ENCODE measurements around the gene FOXB2. TPM values are rescaled to one million over a fixed set of nuclear protein-coding genes. Genes with fewer than 3 reads are reported as not detected.

Gene FOXB2
- total and polyA plus RNA-seq, 2 of the 13 experiments (the other 11 are each of a cell fraction or from before 2014, with no cell fraction given) = not detected

DNA sequence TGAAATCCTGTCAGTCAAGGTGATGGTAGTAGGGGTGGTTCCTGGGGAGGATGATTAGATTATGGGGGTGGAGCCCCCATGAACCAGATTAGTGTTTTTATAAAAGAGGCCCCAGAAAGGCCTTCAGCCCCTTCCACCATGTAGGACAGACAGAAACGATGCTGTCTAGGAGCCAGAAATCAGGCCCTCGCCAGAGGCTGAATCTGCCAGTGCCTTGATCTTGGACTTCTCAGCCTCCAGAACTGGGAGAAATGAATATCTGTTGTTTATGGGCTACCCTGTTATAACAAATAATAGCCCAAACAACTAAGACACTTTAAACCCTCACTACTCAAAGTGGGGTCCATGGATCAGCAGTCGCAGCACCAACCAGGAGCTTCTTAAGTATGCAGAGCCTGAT, 20.2 kb upstream of the FOXB2 start (continued):
- TF ChIP-seq HNRNPLL (IDR thresholded peaks at IDR 0.05; ENCODE audit: low read depth, low read length, poor library complexity, severe bottlenecking) = no peak
- TF ChIP-seq KDM6A (CRISPR knock-in tag; IDR thresholded peaks at IDR 0.05; ENCODE audit: low read depth) = no peak
- TF ChIP-seq ZBTB7B (CRISPR knock-in tag; IDR thresholded peaks at IDR 0.05) = no peak
- TF ChIP-seq ZNF430 (CRISPR knock-in tag; IDR thresholded peaks at IDR 0.05) = no peak
- TF ChIP-seq, protein P1, sequence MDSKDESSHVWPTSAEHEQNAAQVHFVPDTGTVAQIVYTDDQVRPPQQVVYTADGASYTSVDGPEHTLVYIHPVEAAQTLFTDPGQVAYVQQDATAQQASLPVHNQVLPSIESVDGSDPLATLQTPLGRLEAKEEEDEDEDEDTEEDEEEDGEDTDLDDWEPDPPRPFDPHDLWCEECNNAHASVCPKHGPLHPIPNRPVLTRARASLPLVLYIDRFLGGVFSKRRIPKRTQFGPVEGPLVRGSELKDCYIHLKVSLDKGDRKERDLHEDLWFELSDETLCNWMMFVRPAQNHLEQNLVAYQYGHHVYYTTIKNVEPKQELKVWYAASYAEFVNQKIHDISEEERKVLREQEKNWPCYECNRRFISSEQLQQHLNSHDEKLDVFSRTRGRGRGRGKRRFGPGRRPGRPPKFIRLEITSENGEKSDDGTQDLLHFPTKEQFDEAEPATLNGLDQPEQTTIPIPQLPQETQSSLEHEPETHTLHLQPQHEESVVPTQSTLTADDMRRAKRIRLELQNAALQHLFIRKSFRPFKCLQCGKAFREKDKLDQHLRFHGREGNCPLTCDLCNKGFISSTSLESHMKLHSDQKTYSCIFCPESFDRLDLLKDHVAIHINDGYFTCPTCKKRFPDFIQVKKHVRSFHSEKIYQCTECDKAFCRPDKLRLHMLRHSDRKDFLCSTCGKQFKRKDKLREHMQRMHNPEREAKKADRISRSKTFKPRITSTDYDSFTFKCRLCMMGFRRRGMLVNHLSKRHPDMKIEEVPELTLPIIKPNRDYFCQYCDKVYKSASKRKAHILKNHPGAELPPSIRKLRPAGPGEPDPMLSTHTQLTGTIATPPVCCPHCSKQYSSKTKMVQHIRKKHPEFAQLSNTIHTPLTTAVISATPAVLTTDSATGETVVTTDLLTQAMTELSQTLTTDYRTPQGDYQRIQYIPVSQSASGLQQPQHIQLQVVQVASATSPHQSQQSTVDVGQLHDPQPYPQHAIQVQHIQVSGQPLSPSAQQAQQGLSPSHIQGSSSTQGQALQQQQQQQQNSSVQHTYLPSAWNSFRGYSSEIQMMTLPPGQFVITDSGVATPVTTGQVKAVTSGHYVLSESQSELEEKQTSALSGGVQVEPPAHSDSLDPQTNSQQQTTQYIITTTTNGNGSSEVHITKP (CRISPR knock-in tag; IDR thresholded peaks at IDR 0.05; ENCODE audit: low read depth) = no peak

DNA sequence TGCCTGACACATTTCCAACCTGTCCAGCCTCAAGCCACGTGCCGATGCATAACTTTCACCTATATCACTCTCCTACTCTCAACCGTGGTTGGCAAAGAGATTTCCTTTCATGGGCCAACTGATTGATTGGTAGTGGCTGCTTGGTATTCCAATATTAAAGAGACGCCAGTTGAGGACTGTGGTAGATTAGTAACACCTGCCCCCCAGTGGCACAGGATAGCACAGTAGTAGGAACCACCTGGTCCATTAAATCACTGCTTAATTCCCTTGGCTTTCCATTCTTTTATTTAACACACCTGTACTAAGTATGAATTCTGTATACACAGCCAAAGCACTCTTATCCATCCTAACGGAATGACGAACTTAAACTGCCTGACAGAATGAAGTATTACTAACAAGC, 19.1 kb upstream of the FOXB2 start:
- Histone ChIP-seq H3K27ac (ENCODE audit: extremely low read length, insufficient read depth, low read length) (no peak overlapping the region), H3K27me3 (ENCODE audit: control insufficient read depth in 1 of 2, insufficient read depth in 2 of 2, low read length in 2 of 2) (no peaks in the 10 kb centered on the region; a peak in 1 of 5 replicates), H3K4me2 (ENCODE audit: low read depth, low read length) (no peak overlapping the region), H3K36me3 (replicated peaks in 1 of 2; ENCODE audit: control insufficient read depth in 1 of 2, insufficient read depth in 2 of 2, low read length in 2 of 2) (no peaks in the 10 kb centered on the region), H3K4me3 (replicated peaks in 1 of 3; ENCODE audit: insufficient read depth in 1 of 3, low read depth in 2 of 3, low read length in 3 of 3) (no peak overlapping the region), H3K79me2 (ENCODE audit: insufficient read depth, low read length) (no peaks in the 10 kb centered on the region), H2AFZ (ENCODE audit: low read length) (no peak overlapping the region), H3K9ac (ENCODE audit: insufficient read depth, low read depth, low read length) (no peak overlapping the region), H3K4me1 (ENCODE audit: insufficient read depth, low read length) (no peaks in the 10 kb centered on the region), H4K20me1 (ENCODE audit: insufficient read depth, low read length) (no peaks in the 10 kb centered on the region), H3K9me3 (ENCODE audit: low read length) (no peaks in the 10 kb centered on the region)
- no TSS peak for BruUV-seq (replicated peaks)
- ATAC-seq (no peak), FAIRE-seq (no peak), DNase-seq (ENCODE audit: low spot score) (no peak)
- CTCF ChIA-PET (ENCODE audit: low intra/inter-chr PET ratio, low total read pairs) = no interaction called here
- intact Hi-C loops (cut with micrococcal nuclease; ENCODE audit: unreplicated experiment) (no loop called here), in situ Hi-C loops (cut with HindIII; ENCODE audit: extremely low pct_ligation_motif_present, low pct_unique_long_range_greater_than_20kb) (no loop called here)
- POLR2A ChIA-PET = no interaction called here
- 41% methylated on average over 6 of the region's 6 CpGs for WGBS (ENCODE audit: low lambda C conversion rate)
- TF ChIP-seq, protein P2, sequence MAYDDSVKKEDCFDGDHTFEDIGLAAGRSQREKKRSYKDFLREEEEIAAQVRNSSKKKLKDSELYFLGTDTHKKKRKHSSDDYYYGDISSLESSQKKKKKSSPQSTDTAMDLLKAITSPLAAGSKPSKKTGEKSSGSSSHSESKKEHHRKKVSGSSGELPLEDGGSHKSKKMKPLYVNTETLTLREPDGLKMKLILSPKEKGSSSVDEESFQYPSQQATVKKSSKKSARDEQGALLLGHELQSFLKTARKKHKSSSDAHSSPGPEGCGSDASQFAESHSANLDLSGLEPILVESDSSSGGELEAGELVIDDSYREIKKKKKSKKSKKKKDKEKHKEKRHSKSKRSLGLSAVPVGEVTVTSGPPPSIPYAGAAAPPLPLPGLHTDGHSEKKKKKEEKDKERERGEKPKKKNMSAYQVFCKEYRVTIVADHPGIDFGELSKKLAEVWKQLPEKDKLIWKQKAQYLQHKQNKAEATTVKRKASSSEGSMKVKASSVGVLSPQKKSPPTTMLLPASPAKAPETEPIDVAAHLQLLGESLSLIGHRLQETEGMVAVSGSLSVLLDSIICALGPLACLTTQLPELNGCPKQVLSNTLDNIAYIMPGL (CRISPR knock-in tag; IDR thresholded peaks at IDR 0.05; ENCODE audit: borderline replicate concordance in 1 of 2, low read depth in 1 of 2) = no peak
- TF ChIP-seq ZSCAN22 (CRISPR knock-in tag; IDR thresholded peaks at IDR 0.05) = no peak
- TF ChIP-seq SMAD1 (CRISPR knock-in tag; IDR thresholded peaks at IDR 0.05; ENCODE audit: borderline replicate concordance, low read depth) = no peak
- TF ChIP-seq, protein P3, sequence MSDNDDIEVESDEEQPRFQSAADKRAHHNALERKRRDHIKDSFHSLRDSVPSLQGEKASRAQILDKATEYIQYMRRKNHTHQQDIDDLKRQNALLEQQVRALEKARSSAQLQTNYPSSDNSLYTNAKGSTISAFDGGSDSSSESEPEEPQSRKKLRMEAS (IDR thresholded peaks at IDR 0.05) = no peak
- no peak for TF ChIP-seq ZMAT3 (CRISPR knock-in tag; conservative IDR thresholded peaks at IDR 0.05)
- TF ChIP-seq ZNF724P (CRISPR knock-in tag; IDR thresholded peaks at IDR 0.05; ENCODE audit: borderline replicate concordance) = no peak
- no peak for TF ChIP-seq SYNCRIP (IDR thresholded peaks at IDR 0.05; ENCODE audit: insufficient read depth, low read depth, low read length)
- TF ChIP-seq ZSCAN9 (CRISPR knock-in tag; IDR thresholded peaks at IDR 0.05; ENCODE audit: borderline replicate concordance) = no peak
- TF ChIP-seq EP300 (IDR thresholded peaks at IDR 0.05; ENCODE audit: low read depth in 2 of 2, low read length in 2 of 2) = no peak
- no peak for TF ChIP-seq EP300 (CRISPR knock-in tag; IDR thresholded peaks at IDR 0.05; ENCODE audit: borderline replicate concordance)
- no peak for TF ChIP-seq ELF1 (CRISPR knock-in tag; IDR thresholded peaks at IDR 0.05)
- TF ChIP-seq, protein P4, sequence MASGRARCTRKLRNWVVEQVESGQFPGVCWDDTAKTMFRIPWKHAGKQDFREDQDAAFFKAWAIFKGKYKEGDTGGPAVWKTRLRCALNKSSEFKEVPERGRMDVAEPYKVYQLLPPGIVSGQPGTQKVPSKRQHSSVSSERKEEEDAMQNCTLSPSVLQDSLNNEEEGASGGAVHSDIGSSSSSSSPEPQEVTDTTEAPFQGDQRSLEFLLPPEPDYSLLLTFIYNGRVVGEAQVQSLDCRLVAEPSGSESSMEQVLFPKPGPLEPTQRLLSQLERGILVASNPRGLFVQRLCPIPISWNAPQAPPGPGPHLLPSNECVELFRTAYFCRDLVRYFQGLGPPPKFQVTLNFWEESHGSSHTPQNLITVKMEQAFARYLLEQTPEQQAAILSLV (CRISPR knock-in tag; IDR thresholded peaks at IDR 0.05; ENCODE audit: borderline replicate concordance) = no peak
